Activated T-cell treated with anti-CD3 and anti-CD28 coated beads, Interleukin-2, amount 50 U/mL, for 72 hours (primary cell): ENCODE results near the gene TMEM50B. TPM values are rescaled to one million over a fixed set of nuclear protein-coding genes. Genes with fewer than 3 reads are reported as not detected.
"Not testable (repeated sequence)": the region's sequence is repeated elsewhere in the genome, so short reads cannot be mapped to it uniquely, and the experiment has no call there.

Source experiments
- ATAC-seq, 2 donors: fragments of 150-1000 bp; cut with Tn5 transposase; replicated peaks in 1 of 2; 2 replicates each; pipeline ENCODE4 v1.10.0; 2021; ENCODE audit warnings: moderate library complexity in 2 of 2, mild to moderate bottlenecking in 1 of 2
- DNase-seq, 2 donors: peaks; one replicate each; pipeline ENCODE4 v3.0.0; 2021 to 2022; ENCODE audit warnings: mixed read lengths in 1 of 2
- H3K27ac Mint-ChIP-seq: one replicate; pipeline ENCODE4 v1.8.0; 2022; ENCODE audit warnings: mild to moderate bottlenecking, moderate library complexity, mixed read lengths
- H3K27me3 Mint-ChIP-seq: one replicate; pipeline ENCODE4 v1.8.0; 2022; ENCODE audit warnings: low read depth, mixed read lengths
- H3K36me3 Mint-ChIP-seq, 2 donors: one replicate each; pipeline ENCODE4 v1.8.0; 2022; ENCODE audit warnings: mixed read lengths in 2 of 2, mild to moderate bottlenecking in 1 of 2; ENCODE audit not compliant: insufficient read depth in 2 of 2
- H3K4me1 Mint-ChIP-seq: one replicate; pipeline ENCODE4 v1.8.0; 2022; ENCODE audit warnings: low read depth, mixed read lengths
- H3K4me3 Mint-ChIP-seq, 2 donors: one replicate each; pipeline ENCODE4 v1.8.0; 2022; ENCODE audit warnings: mild to moderate bottlenecking in 2 of 2, mixed read lengths in 2 of 2, moderate library complexity in 2 of 2
- H3K9me3 Mint-ChIP-seq, 2 donors: one replicate each; pipeline ENCODE4 v1.8.0; 2022; ENCODE audit warnings: mixed read lengths in 2 of 2
- total RNA-seq, 2 donors: library from RNA; stranded (reverse); gene quantifications; one replicate each; pipeline ENCODE4 v1.2.3, GENCODE V29; 2022

TMEM50B gene
- total RNA-seq, 2 donors from 2014 or later: 18.1 to 27.2 TPM

- peak overlapping the region; percentile 24 for H3K27ac Mint-ChIP-seq
- peak overlapping the region; percentile 57 to 71 for H3K4me3 Mint-ChIP-seq
- H3K4me1 Mint-ChIP-seq: peaks cover 59% of the 10 kb centered on the region
- H3K36me3 Mint-ChIP-seq: peaks cover 4 to 9% of the 10 kb centered on the region in 2 donors
- H3K9me3 Mint-ChIP-seq: no peaks in the 10 kb centered on the region
- no peaks in the 10 kb centered on the region for H3K27me3 Mint-ChIP-seq
- ATAC-seq (peak; percentile 46 to 67), DNase-seq (no peak)
These were observed 66.8 kb downstream of the TMEM50B start for GRCh38 chr21:33412832-33413519.

GRCh38 chr21:33412439-33412831 lies 67.3 kb downstream of the TMEM50B start:
- not testable (repeated sequence) for DNase-seq, H3K27ac Mint-ChIP-seq, H3K9me3 Mint-ChIP-seq, H3K27me3 Mint-ChIP-seq, H3K36me3 Mint-ChIP-seq, ATAC-seq
- Mint-ChIP-seq H3K4me3 (peak overlapping the region in 1 of 2 donors; percentile 4), H3K4me1 (peaks cover 60% of the 10 kb centered on the region)

GRCh38 chr21:33411949-33412430 lies 67.8 kb downstream of the TMEM50B start:
- DNase-seq (no peak), ATAC-seq (no peak)
- Mint-ChIP-seq H3K27ac (no peak overlapping the region), H3K4me1 (peaks cover 64% of the 10 kb centered on the region), H3K27me3 (no peaks in the 10 kb centered on the region), H3K4me3 (peak overlapping the region in 1 of 2 donors; percentile 4), H3K36me3 (peaks cover 4 to 9% of the 10 kb centered on the region in 2 donors), H3K9me3 (no peaks in the 10 kb centered on the region)

GRCh38 chr21:33406493-33406892 lies 73.3 kb downstream of the TMEM50B start:
- Mint-ChIP-seq H3K36me3 (peaks cover 5 to 9% of the 10 kb centered on the region in 2 donors), H3K4me1 (peaks cover 67% of the 10 kb centered on the region), H3K27me3 (no peaks in the 10 kb centered on the region), H3K9me3 (no peaks in the 10 kb centered on the region), H3K4me3 (peak overlapping the region; percentile 96 to 98), H3K27ac (peak overlapping the region; percentile 57)
- ATAC-seq: peak; percentile 28 to 52
- DNase-seq: peak in 1 of 2 donors; percentile 41

GRCh38 chr21:33403786-33404585 lies 75.8 kb downstream of the TMEM50B start:
- H3K27ac Mint-ChIP-seq: peak overlapping the region; percentile 88
- H3K4me1 Mint-ChIP-seq: peaks cover 50% of the 10 kb centered on the region
- H3K36me3 Mint-ChIP-seq: peaks cover 5 to 7% of the 10 kb centered on the region in 2 donors
- peak overlapping the region; percentile 96 to 98 for H3K4me3 Mint-ChIP-seq
- DNase-seq (peak; percentile 40 to 52), ATAC-seq (peak; percentile 39 to 43)
- peaks cover 6% of the 10 kb centered on the region for H3K27me3 Mint-ChIP-seq
- H3K9me3 Mint-ChIP-seq: peaks cover 0 to 1% of the 10 kb centered on the region in 2 donors

- DNase-seq (peak; percentile 46 to 54), ATAC-seq (peak; percentile 61 to 63)
- Mint-ChIP-seq H3K4me3 (peak within 1 kb of the TSS; percentile 96 to 98), H3K4me1 (peaks cover 43% of the 10 kb centered on the region), H3K9me3 (peaks cover 0 to 1% of the 10 kb centered on the region in 2 donors), H3K27ac (peak within 1 kb of the TSS; percentile 88), H3K27me3 (peaks cover 6% of the 10 kb centered on the region), H3K36me3 (peaks cover 5 to 7% of the 10 kb centered on the region in 2 donors)
These were observed 76.5 kb downstream of the TMEM50B start, which contains the start of gene IFNGR2 for GRCh38 chr21:33403128-33403785. TSS of gene IFNGR2 (plus strand) at chr21:33403413. CDS start at chr21:33403544, 131 bp downstream.

- Mint-ChIP-seq H3K27ac (no peak overlapping the region), H3K4me3 (peak overlapping the region; percentile 56 to 73), H3K9me3 (peaks cover 0 to 1% of the 10 kb centered on the region in 2 donors), H3K4me1 (peaks cover 41% of the 10 kb centered on the region), H3K36me3 (peaks cover 5 to 7% of the 10 kb centered on the region in 2 donors), H3K27me3 (peaks cover 6% of the 10 kb centered on the region)
- ATAC-seq: no peak
- no peak for DNase-seq
These were observed 77.5 kb downstream of the TMEM50B start for GRCh38 chr21:33402001-33402979.

GRCh38 chr21:33401630-33401992 lies 78.2 kb downstream of the TMEM50B start:
- no peak for DNase-seq
- Mint-ChIP-seq H3K9me3 (peaks cover 0 to 1% of the 10 kb centered on the region in 2 donors), H3K4me1 (peaks cover 34% of the 10 kb centered on the region), H3K27me3 (peaks cover 6% of the 10 kb centered on the region), H3K27ac (no peak overlapping the region), H3K36me3 (peaks cover 5 to 7% of the 10 kb centered on the region in 2 donors), H3K4me3 (no peak overlapping the region)
- no peak for ATAC-seq

Other genes with a start within 250 kb of the TMEM50B start
- gene IL10RB, start 213.6 kb downstream of the TMEM50B start, total RNA-seq: 10 to 100 TPM; 36.4 to 44.0 TPM
- 10 to 100 TPM; 28.2 to 29.1 TPM for gene IFNAR1, start 155.0 kb downstream of the TMEM50B start, total RNA-seq
- gene IFNGR2, start 76.6 kb downstream of the TMEM50B start, total RNA-seq: 10 to 100 TPM; 25.2 to 34.6 TPM
- under 1 TPM; 0.55 to 1.00 TPM for gene DNAJC28, start 11.7 kb upstream of the TMEM50B start, total RNA-seq
- 100 to 1,000 TPM; 164 to 184 TPM for gene GART, start 62.1 kb upstream of the TMEM50B start, total RNA-seq
- gene SON, start 63.1 kb upstream of the TMEM50B start, total RNA-seq: 100 to 1,000 TPM; 271 to 282 TPM
- gene DONSON, start 108.7 kb upstream of the TMEM50B start, total RNA-seq: 10 to 100 TPM; 39.7 to 46.5 TPM
- gene CRYZL1, start 161.8 kb upstream of the TMEM50B start, total RNA-seq: 10 to 100 TPM; 42.0 to 46.4 TPM
- gene ITSN1, start 162.5 kb upstream of the TMEM50B start, total RNA-seq: 1 to 10 TPM; 2.6 to 4.5 TPM